CD4-positive, alpha-beta T cell treated with Interleukin-4 for 1 hour (primary cell): ENCODE data around the gene ALOX12B.

Experiments used
- DNase-seq, 2 donors: peaks; one replicate each; pipeline ENCODE4 v3.0.0-alpha.2; 2020 to 2022

The ALOX12B gene

GRCh38 chr17:8087075-8087951 lies at the start of gene ALOX12B:
Gene ALOX12B, minus strand, starts transcription at chr17:8087716. Its CDS starts 274 bp downstream, at chr17:8087442.
- DNase-seq = no peak

GRCh38 chr17:8133941-8134340 lies 46.4 kb upstream of the ALOX12B start:
- DNase-seq = no peak

- DNase-seq = no peak
Measured at GRCh38 chr17:8133399-8133798, 45.9 kb upstream of the ALOX12B start.

GRCh38 chr17:8131844-8132441 lies 44.4 kb upstream of the ALOX12B start:
- no peak for DNase-seq

GRCh38 chr17:8128125-8128784 lies 40.7 kb upstream of the ALOX12B start:
- no peak for DNase-seq

GRCh38 chr17:8126491-8127066 lies 39.1 kb upstream of the ALOX12B start:
- peak in 1 of 2 donors; percentile 50 for DNase-seq

- DNase-seq = no peak
Measured at GRCh38 chr17:8125947-8126490, 38.5 kb upstream of the ALOX12B start.

- peak; percentile 90 to 92 for DNase-seq
Measured at GRCh38 chr17:8125154-8125946, 37.8 kb upstream of the ALOX12B start.

GRCh38 chr17:8124350-8125153 lies 37.0 kb upstream of the ALOX12B start:
- peak in 1 of 2 donors; percentile 24 for DNase-seq

GRCh38 chr17:8123695-8124349 lies 36.3 kb upstream of the ALOX12B start, which contains the start of gene HES7:
Gene HES7, minus strand, starts transcription at chr17:8124106. Its CDS starts 22 bp downstream, at chr17:8124084.
- no peak for DNase-seq

GRCh38 chr17:8122924-8123694 lies 35.6 kb upstream of the ALOX12B start:
- DNase-seq = peak in 1 of 2 donors; percentile 53

- DNase-seq = no peak
Measured at GRCh38 chr17:8122422-8122923, 35.0 kb upstream of the ALOX12B start.

GRCh38 chr17:8121681-8122421 lies 34.3 kb upstream of the ALOX12B start:
- peak in 1 of 2 donors; percentile 53 for DNase-seq

- DNase-seq = no peak
Measured at GRCh38 chr17:8121407-8121680, 33.8 kb upstream of the ALOX12B start.

GRCh38 chr17:8120520-8121406 lies 33.2 kb upstream of the ALOX12B start:
- peak; percentile 72 to 79 for DNase-seq

GRCh38 chr17:8119581-8120519 lies 32.3 kb upstream of the ALOX12B start:
- peak; percentile 87 to 95 for DNase-seq
